GM12878 (cell line): Measurements from ENCODE around the gene WDR11. TPM values are rescaled to one million over a fixed set of nuclear protein-coding genes. Genes with fewer than 3 reads are reported as not detected.

Source experiments
- ATAC-seq: fragments of 200-7000 bp; cut with Tn5 transposase; 3 replicates; pipeline ENCODE4 v1.9.1; 2020; ENCODE audit warnings: mild to moderate bottlenecking, moderate library complexity
- BruUV-seq: library from RNA; stranded (reverse); fragments of 400-500 nt; replicated peaks from 2 replicates; lab custom pipeline; 2021; lab: Mats Ljungman, UMichigan
- CTCF ChIA-PET: fragments of 300-600 bp; sonication (Branson Sonifier 250); formaldehyde crosslinking; extraction: SDS; loops from one replicate; lab custom pipeline; 2021; ENCODE audit warnings: inconsistent platforms; lab: Yijun Ruan, JAX
- POLR2A ChIA-PET: fragments of 350-600 bp; formaldehyde crosslinking; extraction: SDS; loops from one replicate; lab custom pipeline; 2021; ENCODE audit warnings: inconsistent platforms; lab: Charles Lee
- RAD21 ChIA-PET: fragments of 300-600 bp; sonication (Branson Sonifier 250); formaldehyde crosslinking; loops from one replicate; lab custom pipeline; 2023; ENCODE audit warnings: antibody characterized with exemption; ENCODE audit not compliant: unreplicated experiment; lab: Charles Lee
- SMC1A ChIA-PET: fragments of 300-600 bp; sonication (Branson Sonifier 250); formaldehyde crosslinking; loops from one replicate; lab custom pipeline; 2023; ENCODE audit not compliant: unreplicated experiment, uncharacterized antibody; lab: Charles Lee
- DNase-seq: peaks from one replicate; pipeline ENCODE4 v3.0.0-alpha.2; 2011; ENCODE audit warnings: low read depth, low spot score
- FAIRE-seq: peaks from 3 replicates; lab custom pipeline; 2011; peaks lifted over from hg19 to GRCh38; lab: Jason Lieb, UNC
- H2AFZ ChIP-seq: 2 replicates; pipeline ENCODE4 v1.6.0; 2011; ENCODE audit warnings: low read depth, low read length, control low read depth; ENCODE audit not compliant: control insufficient read depth
- H3K27ac ChIP-seq: 2 replicates; pipeline ENCODE4 v1.5.1; 2011; ENCODE audit warnings: control low read depth; ENCODE audit not compliant: control insufficient read depth, insufficient read depth
- H3K27me3 ChIP-seq, 2 experiments: replicated peaks in 1 of 2; 2 replicates each; pipeline versions ENCODE4 v1.6.0 to v1.6.1; 2011; ENCODE audit warnings: low read length in 1 of 2; ENCODE audit not compliant: control insufficient read depth in 2 of 2, insufficient read depth in 2 of 2
- H3K36me3 ChIP-seq, 2 experiments: 2 replicates each; pipeline ENCODE4 v1.5.1; 2011; ENCODE audit warnings: low read length in 1 of 2; ENCODE audit not compliant: control insufficient read depth in 2 of 2, insufficient read depth in 2 of 2
- H3K4me1 ChIP-seq: 2 replicates; pipeline ENCODE4 v1.6.1; 2011; ENCODE audit warnings: mild to moderate bottlenecking, low read length, moderate library complexity, mixed read lengths; ENCODE audit not compliant: control insufficient read depth, insufficient read depth
- H3K4me2 ChIP-seq: 2 replicates; pipeline ENCODE4 v1.6.0; 2011; ENCODE audit warnings: control low read depth; ENCODE audit not compliant: control insufficient read depth, insufficient read depth
- H3K4me3 ChIP-seq: fragments of 200-600 bp; sonication (generic); 2 replicates; pipeline ENCODE4 v1.5.1; 2016
- H3K79me2 ChIP-seq: 2 replicates; pipeline ENCODE4 v1.6.0; 2011; ENCODE audit warnings: low read length; ENCODE audit not compliant: control insufficient read depth, insufficient read depth
- H3K9ac ChIP-seq: 2 replicates; pipeline ENCODE4 v1.8.0; 2011; ENCODE audit warnings: low read length, control low read depth, mixed read lengths; ENCODE audit not compliant: control insufficient read depth, insufficient read depth
- H3K9me3 ChIP-seq: replicated peaks from 3 replicates; pipeline ENCODE4 v1.5.1; 2011; ENCODE audit warnings: mild to moderate bottlenecking, low read length; ENCODE audit not compliant: control insufficient read depth, insufficient read depth
- H4K20me1 ChIP-seq: 2 replicates; pipeline ENCODE4 v1.6.0; 2011; ENCODE audit not compliant: control insufficient read depth, insufficient read depth
- ATF7 ChIP-seq: fragments of 450-650 bp; IDR thresholded peaks from 2 replicates; pipeline ENCODE4 v1.6.1; 2016; ENCODE audit warnings: low read depth, mild to moderate bottlenecking
- BCLAF1 ChIP-seq: fragments of 450-650 bp; IDR thresholded peaks from 2 replicates; pipeline ENCODE4 v1.6.1; 2017; ENCODE audit warnings: antibody characterized with exemption, mild to moderate bottlenecking, moderate library complexity
- CBFB ChIP-seq: IDR thresholded peaks from 2 replicates; pipeline ENCODE4 v1.6.1; 2016; ENCODE audit warnings: antibody characterized with exemption, low read depth
- ETV6 ChIP-seq, 2 experiments: fragments of 450-650 bp in 1 of 2; IDR thresholded peaks in 1 of 2; conservative IDR thresholded peaks in 1 of 2; 2 replicates each; pipeline ENCODE4 v1.6.1; 2014; ENCODE audit warnings: antibody characterized with exemption in 1 of 2, borderline replicate concordance in 1 of 2, low read depth in 1 of 2, mild to moderate bottlenecking in 1 of 2, moderate library complexity in 1 of 2
- JUNB ChIP-seq: IDR thresholded peaks from 2 replicates; pipeline ENCODE4 v1.6.1; 2016; ENCODE audit warnings: antibody characterized with exemption, mild to moderate bottlenecking
- MTA2 ChIP-seq: fragments of 450-650 bp; IDR thresholded peaks from 2 replicates; pipeline ENCODE4 v1.6.1; 2016; ENCODE audit warnings: low read depth, mild to moderate bottlenecking, moderate library complexity
- NFXL1 ChIP-seq: fragments of 450-650 bp; IDR thresholded peaks from 2 replicates; pipeline ENCODE4 v1.6.1; 2017; ENCODE audit warnings: antibody characterized with exemption, mild to moderate bottlenecking, borderline replicate concordance
- NFYB ChIP-seq: IDR thresholded peaks from 2 replicates; pipeline ENCODE4 v1.6.1; 2011; ENCODE audit warnings: low read depth, mild to moderate bottlenecking, low read length, improper control_type of control experiment, moderate library complexity; ENCODE audit not compliant: insufficient read depth
- NR2C2 ChIP-seq: IDR thresholded peaks from 2 replicates; pipeline ENCODE4 v1.6.1; 2011; ENCODE audit warnings: borderline replicate concordance, low read depth; ENCODE audit not compliant: control insufficient read depth, insufficient read length
- SREBF1 ChIP-seq: IDR thresholded peaks from 2 replicates; pipeline ENCODE4 v1.6.1; 2012; ENCODE audit warnings: mild to moderate bottlenecking, low read length
- ZNF274 ChIP-seq: IDR thresholded peaks from one replicate; pipeline ENCODE4 v1.8.0; 2011; ENCODE audit not compliant: insufficient read length, insufficient read depth
- ZNF687 ChIP-seq: fragments of 450-650 bp; IDR thresholded peaks from 2 replicates; pipeline ENCODE4 v1.6.1; 2017; ENCODE audit warnings: mild to moderate bottlenecking, moderate library complexity
- ZZZ3 ChIP-seq: IDR thresholded peaks from 2 replicates; pipeline ENCODE4 v1.6.1; 2011; ENCODE audit warnings: low read depth; ENCODE audit not compliant: control insufficient read depth, insufficient read length
- WGBS: methylation state at CpG from one replicate; pipeline ENCODE4 v1.1.6; 2016; ENCODE audit warnings: low lambda C conversion rate; ENCODE audit not compliant: insufficient replicate concordance, insufficient coverage; ENCODE audit errors: missing lambda C conversion rate; 5-methylcytosine and 5-hydroxymethylcytosine counted together
- in situ Hi-C: fragments of 300-500 bp; cut with MboI; formaldehyde crosslinking; loops from 9 replicates; pipeline ENCODE4 v1.14.3; 2018; ENCODE audit warnings: mixed read lengths
- intact Hi-C: fragments of 100-400 bp; cut with micrococcal nuclease; formaldehyde crosslinking; loops from one replicate; pipeline ENCODE4 v1.14.2; 2022; ENCODE audit not compliant: unreplicated experiment
- polyA plus RNA-seq, 11 experiments: library from polyadenylated mRNA; depleted of rRNA in 4 of 11; unstranded in 6 of 11; stranded (reverse) in 5 of 11; fragments of >200 nt; fragmentation: Nextera tagmentation in 4 of 11; fragmentation: Illumina TruSeq in 1 of 11; extraction: Ambion mirVana in 4 of 11; extraction: Trizol in 1 of 11; gene quantifications; 1 replicate in 1 of 11; 2 replicates in 10 of 11; pipeline versions ENCODE4 v1.2.1 to v1.2.3, GENCODE V29; 2011 to 2016; ENCODE audit warnings: inconsistent platforms in 2 of 11, missing spikeins in 2 of 11, low read depth in 1 of 11
- total RNA-seq, 4 experiments: library from RNA; depleted of rRNA in 3 of 4; stranded (reverse); fragments of >200 nt in 3 of 4; fragmentation: Illumina TruSeq in 1 of 4; extraction: Trizol in 1 of 4; gene quantifications; 2 replicates each; pipeline versions ENCODE4 v1.2.1 to v1.2.3, GENCODE V29; 2013 to 2021
- TF ChIP-seq, protein P1 (sequence below), 3 experiments: IDR thresholded peaks in 2 of 3; conservative IDR thresholded peaks in 1 of 3; 2 replicates each; pipeline ENCODE4 v1.5.1; 2011; ENCODE audit warnings: low read depth in 3 of 3, low read length in 3 of 3, mild to moderate bottlenecking in 3 of 3, control low read depth in 2 of 3, moderate library complexity in 2 of 3, inconsistent platforms in 1 of 3, mixed read lengths in 1 of 3; ENCODE audit not compliant: control insufficient read depth in 2 of 3, insufficient read depth in 1 of 3; ENCODE audit errors: extremely low read depth in 1 of 3

Gene WDR11
- total and polyA plus RNA-seq, 10 of the 15 experiments (the other 5 are each of a cell fraction or from before 2014, with no cell fraction given): 21.3 to 132 (median 42.6) TPM

DNA sequence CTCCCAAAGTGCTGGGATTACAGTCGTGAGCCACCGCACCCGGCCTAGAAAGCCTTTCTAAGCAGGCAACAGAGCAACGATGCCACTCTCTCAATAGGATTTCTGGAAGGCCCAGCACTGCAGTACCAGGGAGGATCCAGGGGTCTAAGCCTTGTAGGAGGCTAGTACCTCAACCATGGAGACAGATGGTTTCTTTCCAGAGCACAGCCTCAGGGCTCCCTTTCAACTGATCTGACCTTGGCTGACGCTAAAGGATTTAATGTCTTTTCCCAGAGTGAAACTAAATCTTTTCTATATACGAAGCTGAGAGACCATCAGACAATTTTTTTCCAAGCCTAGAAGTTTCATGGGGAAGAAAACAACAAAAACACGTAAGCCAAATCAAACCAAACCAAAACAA lies 78.0 kb downstream of the WDR11 start:
- intact Hi-C loops: no loop called here
- no peak overlapping the region for H3K4me3 ChIP-seq

More for the DNA sequence above, 78.0 kb downstream of the WDR11 start:
- Histone ChIP-seq H3K27me3 (no peaks in the 10 kb centered on the region), H3K27ac (no peak overlapping the region), H2AFZ (no peak overlapping the region), H4K20me1 (no peaks in the 10 kb centered on the region), H3K4me1 (0 out of 2 replicates have a peak, but pooled peaks cover 10% of the 10 kb centered on the region), H3K79me2 (no peaks in the 10 kb centered on the region), H3K36me3 (no peaks in the 10 kb centered on the region), H3K9ac (no peak overlapping the region), H3K4me2 (no peak overlapping the region), H3K9me3 (no peaks in the 10 kb centered on the region)
- ChIA-PET POLR2A (interaction anchor here (0.7 kb wide), 1 partner anchor 364 kb away, joined by 6 read pairs; no protein-coding TSS in a partner anchor), CTCF (interaction anchor here (0.7 to 1.0 kb wide), 2 partner anchors 10 to 16 kb away, joined by 3 to 4 read pairs; no protein-coding TSS in a partner anchor), RAD21 (no interaction called here), SMC1A (no interaction called here)
- DNase-seq (no peak), ATAC-seq (no peak), FAIRE-seq (peak; percentile 61)
- in situ Hi-C loops: no loop called here
- no peak for TF ChIP-seq MTA2
- TF ChIP-seq ETV6 (conservative IDR thresholded peaks at IDR 0.05 in 1 of 2, IDR thresholded peaks at IDR 0.05 in 1 of 2; ENCODE audit: borderline replicate concordance in 1 of 2, low read depth in 1 of 2): no peak
- TF ChIP-seq ZNF687: no peak
- TF ChIP-seq CBFB: no peak
- no peak for TF ChIP-seq ZNF274
- TF ChIP-seq JUNB: no peak
- TF ChIP-seq ZZZ3: no peak
- no peak for TF ChIP-seq NR2C2
- TF ChIP-seq NFXL1: no peak
- no peak for TF ChIP-seq SREBF1
- TF ChIP-seq ATF7: no peak
- TF ChIP-seq, protein P1, sequence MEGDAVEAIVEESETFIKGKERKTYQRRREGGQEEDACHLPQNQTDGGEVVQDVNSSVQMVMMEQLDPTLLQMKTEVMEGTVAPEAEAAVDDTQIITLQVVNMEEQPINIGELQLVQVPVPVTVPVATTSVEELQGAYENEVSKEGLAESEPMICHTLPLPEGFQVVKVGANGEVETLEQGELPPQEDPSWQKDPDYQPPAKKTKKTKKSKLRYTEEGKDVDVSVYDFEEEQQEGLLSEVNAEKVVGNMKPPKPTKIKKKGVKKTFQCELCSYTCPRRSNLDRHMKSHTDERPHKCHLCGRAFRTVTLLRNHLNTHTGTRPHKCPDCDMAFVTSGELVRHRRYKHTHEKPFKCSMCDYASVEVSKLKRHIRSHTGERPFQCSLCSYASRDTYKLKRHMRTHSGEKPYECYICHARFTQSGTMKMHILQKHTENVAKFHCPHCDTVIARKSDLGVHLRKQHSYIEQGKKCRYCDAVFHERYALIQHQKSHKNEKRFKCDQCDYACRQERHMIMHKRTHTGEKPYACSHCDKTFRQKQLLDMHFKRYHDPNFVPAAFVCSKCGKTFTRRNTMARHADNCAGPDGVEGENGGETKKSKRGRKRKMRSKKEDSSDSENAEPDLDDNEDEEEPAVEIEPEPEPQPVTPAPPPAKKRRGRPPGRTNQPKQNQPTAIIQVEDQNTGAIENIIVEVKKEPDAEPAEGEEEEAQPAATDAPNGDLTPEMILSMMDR (IDR thresholded peaks at IDR 0.05 in 2 of 3, conservative IDR thresholded peaks at IDR 0.05 in 1 of 3; ENCODE audit: control insufficient read depth in 2 of 3, extremely low read depth in 1 of 3, insufficient read depth in 1 of 3, low read depth in 3 of 3, low read length in 3 of 3): no peak
- no peak for TF ChIP-seq BCLAF1
- no peak for TF ChIP-seq NFYB
- WGBS: 76% methylated on average over 7 of the region's 7 CpGs
- BruUV-seq: no TSS peak
